HG03039 (cell line): ENCODE measurements around the gene LPCAT4.

ENCODE experiments used
- ATAC-seq: cut with Tn5 transposase; IDR thresholded peaks from one replicate; pipeline ENCODE4 v1.9.1; 2021; ENCODE audit warnings: mild to moderate bottlenecking, moderate library complexity; ENCODE audit not compliant: unreplicated experiment

The LPCAT4 gene

GRCh38 chr15:34337557-34338306 is 29.3 kb downstream of the LPCAT4 start, which contains the start of gene SLC12A6:
TSS of gene SLC12A6 (minus strand) at chr15:34337781. CDS start at chr15:34336680, 1,101 bp downstream.
- ATAC-seq: peak; percentile 64

DNA sequence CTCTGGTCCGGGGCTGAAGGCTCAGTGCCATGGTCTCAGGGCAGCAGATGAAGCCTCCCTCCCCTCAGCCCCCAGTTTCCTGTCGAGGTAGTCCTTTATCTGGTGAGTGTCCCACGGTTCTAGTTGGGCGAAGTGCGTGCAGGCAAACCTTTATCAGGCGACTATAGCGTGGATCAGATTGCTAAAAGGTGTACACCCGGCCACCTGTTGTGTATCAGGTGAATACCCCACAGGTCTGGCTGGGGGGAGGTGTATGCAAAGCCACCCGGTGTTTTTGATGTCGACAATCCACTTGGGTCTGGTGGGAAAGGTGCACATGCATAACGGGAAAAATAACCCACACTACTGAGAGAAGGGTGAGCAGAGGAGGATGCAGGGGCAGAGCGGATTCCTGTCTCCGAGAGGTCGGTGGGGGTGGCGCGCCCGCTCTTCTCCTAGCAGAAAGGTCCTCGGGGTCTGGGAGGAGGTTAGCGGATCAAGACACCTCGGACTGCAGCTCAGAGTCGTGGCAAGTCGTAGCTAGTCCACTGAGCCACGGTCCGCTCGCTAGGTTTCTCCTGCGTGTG is 29.9 kb downstream of the LPCAT4 start:
- ATAC-seq: peak; percentile 11

GRCh38 chr15:34336231-34336990 is 30.6 kb downstream of the LPCAT4 start:
- ATAC-seq: no peak

GRCh38 chr15:34335176-34336032 is 31.6 kb downstream of the LPCAT4 start:
- no peak for ATAC-seq

DNA sequence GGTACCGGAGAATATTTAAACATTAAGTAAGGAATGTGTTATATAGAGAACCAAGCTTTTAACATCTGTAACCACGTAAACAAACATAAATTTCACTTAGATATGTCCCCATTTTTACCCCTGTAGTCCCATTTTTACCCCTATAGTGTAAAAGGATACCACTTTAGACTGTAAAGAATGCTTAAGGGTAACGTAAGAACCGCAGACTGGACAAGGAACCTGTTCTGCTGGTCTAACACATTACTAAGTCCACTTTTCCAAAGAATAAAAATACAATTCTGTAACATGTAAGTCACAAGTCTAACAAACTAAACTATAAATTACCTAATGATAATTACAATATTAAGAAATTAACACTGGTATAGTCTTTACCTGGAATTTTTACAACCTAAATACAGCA is 32.3 kb downstream of the LPCAT4 start:
- ATAC-seq: no peak

DNA sequence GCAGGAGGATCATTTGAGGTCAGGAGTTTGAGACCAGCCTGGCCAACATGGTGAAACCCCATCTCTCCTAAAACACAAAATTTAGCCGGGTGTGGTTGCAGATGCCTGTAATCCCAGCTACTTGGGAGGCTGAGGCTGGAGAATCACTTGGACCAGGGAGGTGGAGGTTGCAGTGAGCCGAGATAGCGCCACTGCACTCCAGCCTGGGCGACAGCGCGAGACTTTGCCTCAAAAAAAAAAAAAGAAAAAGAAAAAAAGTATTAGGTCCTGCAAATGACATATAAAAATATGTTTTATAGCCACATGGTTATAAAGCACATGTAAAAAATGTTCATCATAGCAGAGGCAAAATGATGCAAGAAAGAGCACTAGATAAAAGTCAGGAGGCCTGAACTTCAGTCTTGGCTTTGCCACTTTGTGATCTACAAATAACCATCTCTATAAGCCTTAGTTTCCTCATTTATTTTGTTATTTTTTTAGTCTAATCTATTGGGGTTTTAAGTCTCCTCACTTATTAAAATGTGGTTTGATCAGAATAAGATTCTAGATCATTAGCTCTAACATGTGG is 34.4 kb downstream of the LPCAT4 start:
- no peak for ATAC-seq

- no peak for ATAC-seq
Measured at GRCh38 chr15:34331809-34332208, 35.2 kb downstream of the LPCAT4 start.

GRCh38 chr15:34330279-34330678 is 36.7 kb downstream of the LPCAT4 start:
- no peak for ATAC-seq

DNA sequence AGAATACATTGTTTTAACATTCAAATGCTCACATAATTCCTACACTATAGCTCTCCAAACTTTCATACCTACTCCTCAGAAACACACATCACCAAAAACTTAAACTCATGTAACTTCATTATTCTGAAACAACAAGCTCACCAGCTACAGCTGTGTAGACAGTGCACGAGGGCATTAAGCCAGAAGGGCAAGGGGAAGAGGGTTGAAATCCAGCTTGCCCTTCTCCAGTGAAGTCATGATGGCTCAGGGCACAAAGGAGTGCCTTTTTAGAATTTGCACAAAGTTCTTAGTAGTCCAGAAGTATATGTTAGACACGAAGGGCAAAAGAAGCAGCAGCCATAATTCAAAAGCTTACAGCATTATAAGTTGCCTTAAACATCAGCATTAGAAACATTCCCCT is 38.0 kb downstream of the LPCAT4 start:
- ATAC-seq: no peak

- no peak for ATAC-seq
Measured at GRCh38 chr15:34327906-34328305, 39.1 kb downstream of the LPCAT4 start.

GRCh38 chr15:34325368-34325767 is 41.6 kb downstream of the LPCAT4 start:
- ATAC-seq: no peak

GRCh38 chr15:34324933-34325332 is 42.1 kb downstream of the LPCAT4 start:
- no peak for ATAC-seq

DNA sequence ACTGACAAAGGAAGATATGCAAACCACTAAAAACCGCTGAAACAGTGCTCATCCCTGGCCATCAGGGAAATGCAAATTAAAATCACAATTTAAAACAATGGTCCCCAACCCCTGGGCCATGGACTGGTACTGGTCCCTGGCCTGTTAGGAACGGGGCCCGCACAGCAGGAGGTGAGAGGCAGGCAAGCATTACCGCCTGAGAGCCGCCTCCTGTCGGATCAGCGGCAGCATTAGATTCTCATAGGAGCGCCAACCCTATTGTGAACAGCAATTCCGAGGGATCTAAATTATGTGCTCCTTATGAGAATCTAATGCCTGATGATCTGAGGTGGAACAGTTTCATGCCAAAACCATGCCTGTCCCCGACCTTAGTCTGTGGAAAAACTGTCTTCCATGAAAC is 43.8 kb downstream of the LPCAT4 start:
- no peak for ATAC-seq

GRCh38 chr15:34318277-34319079 is 48.5 kb downstream of the LPCAT4 start:
- peak; percentile 62 for ATAC-seq

GRCh38 chr15:34314491-34315490 is 52.2 kb downstream of the LPCAT4 start:
- no peak for ATAC-seq

DNA sequence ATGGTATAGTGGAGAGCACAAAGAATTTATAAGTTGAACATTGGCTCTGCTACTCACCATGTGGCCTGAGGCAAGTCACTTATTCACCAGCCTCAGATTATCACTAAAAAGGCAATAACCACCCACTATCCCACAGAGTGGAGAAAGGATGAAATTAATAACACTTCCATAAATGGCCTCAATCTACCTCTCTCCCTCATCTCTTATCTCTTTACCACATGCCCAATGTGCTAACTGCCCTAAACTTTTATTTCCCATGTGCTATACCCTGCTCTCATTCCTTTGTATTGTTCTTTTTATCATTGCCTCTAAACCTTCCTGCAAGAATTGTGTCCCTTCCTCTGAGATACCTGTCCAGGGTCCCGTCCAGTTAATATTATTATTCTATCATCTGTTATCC is 55.4 kb downstream of the LPCAT4 start:
- no peak for ATAC-seq
